ENCODE measurements around the gene COPS3. TPM values are rescaled to one million over a fixed set of nuclear protein-coding genes. Genes with fewer than 3 reads are reported as not detected.

COPS3 gene
- total RNA-seq, 1 experiment from 2014 or later, result 73.6 TPM

DNA sequence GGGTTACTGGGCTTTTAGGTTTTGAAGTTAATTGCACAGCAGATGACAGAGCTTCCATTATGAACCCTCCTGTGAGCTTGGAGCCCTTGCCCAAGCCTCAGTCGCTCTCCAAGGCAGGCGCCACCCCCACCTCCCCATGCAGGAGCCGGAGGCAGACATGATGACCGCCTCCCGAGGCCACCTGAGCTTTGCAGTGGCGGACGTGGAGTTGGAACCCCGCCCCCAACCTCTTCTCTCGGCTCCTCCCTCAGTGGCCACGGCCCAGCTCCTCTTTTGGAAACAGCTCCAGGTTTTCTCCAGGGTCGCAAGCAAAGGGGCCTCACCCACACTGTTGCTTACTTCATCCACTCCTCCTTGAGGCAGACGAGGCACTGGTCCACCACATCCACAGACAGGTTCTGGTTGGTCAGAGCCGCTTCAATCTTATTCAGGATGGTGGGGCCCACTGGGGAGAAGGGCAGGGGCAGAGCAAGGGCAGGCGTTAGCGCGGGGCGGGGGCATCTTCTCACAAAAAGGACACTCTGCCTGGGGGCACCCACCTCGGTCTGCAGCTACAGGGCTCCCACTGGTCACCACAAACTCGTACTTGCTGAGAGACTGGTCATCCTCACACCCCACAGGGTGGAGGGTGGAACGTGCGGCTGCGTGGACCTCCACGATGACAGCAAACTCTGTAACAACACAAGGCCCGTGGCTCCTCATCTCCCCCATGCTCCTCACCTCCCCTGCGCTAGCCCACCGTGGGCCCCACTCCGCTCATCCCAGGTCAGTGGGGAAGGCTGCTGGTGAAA, 66.2 kb downstream of the COPS3 start:
- CTCF ChIA-PET, result no interaction called here
- ATAC-seq, result no peak
- no peaks in the 10 kb centered on the region for H3K27me3 ChIP-seq (ENCODE audit: control insufficient read depth, insufficient read depth, low read length)
- TF ChIP-seq, protein P1, sequence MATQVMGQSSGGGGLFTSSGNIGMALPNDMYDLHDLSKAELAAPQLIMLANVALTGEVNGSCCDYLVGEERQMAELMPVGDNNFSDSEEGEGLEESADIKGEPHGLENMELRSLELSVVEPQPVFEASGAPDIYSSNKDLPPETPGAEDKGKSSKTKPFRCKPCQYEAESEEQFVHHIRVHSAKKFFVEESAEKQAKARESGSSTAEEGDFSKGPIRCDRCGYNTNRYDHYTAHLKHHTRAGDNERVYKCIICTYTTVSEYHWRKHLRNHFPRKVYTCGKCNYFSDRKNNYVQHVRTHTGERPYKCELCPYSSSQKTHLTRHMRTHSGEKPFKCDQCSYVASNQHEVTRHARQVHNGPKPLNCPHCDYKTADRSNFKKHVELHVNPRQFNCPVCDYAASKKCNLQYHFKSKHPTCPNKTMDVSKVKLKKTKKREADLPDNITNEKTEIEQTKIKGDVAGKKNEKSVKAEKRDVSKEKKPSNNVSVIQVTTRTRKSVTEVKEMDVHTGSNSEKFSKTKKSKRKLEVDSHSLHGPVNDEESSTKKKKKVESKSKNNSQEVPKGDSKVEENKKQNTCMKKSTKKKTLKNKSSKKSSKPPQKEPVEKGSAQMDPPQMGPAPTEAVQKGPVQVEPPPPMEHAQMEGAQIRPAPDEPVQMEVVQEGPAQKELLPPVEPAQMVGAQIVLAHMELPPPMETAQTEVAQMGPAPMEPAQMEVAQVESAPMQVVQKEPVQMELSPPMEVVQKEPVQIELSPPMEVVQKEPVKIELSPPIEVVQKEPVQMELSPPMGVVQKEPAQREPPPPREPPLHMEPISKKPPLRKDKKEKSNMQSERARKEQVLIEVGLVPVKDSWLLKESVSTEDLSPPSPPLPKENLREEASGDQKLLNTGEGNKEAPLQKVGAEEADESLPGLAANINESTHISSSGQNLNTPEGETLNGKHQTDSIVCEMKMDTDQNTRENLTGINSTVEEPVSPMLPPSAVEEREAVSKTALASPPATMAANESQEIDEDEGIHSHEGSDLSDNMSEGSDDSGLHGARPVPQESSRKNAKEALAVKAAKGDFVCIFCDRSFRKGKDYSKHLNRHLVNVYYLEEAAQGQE (IDR thresholded peaks at IDR 0.05; ENCODE audit: insufficient read depth in 1 of 2, low read depth in 2 of 2, low read length in 1 of 2), result no peak
- TF ChIP-seq SIN3A (IDR thresholded peaks at IDR 0.05; ENCODE audit: borderline replicate concordance, insufficient read depth, low read depth, low read length) (no peak), POLR2AphosphoS5 (IDR thresholded peaks at IDR 0.05; ENCODE audit: low read depth, low read length) (no peak), TCF7L2 (IDR thresholded peaks at IDR 0.05; ENCODE audit: low read depth, low read length) (no peak)
- intact Hi-C loops (cut with micrococcal nuclease; ENCODE audit: unreplicated experiment) (no loop called here), in situ Hi-C loops (cut with HindIII; ENCODE audit: low pct_unique_long_range_greater_than_20kb, low sequenced_read_pairs) (no loop called here)
- peaks cover 11% of the 10 kb centered on the region for H3K36me3 ChIP-seq (ENCODE audit: control insufficient read depth, insufficient read depth, low read length)
- POLR2A ChIA-PET, result interaction anchor here (0.5 kb wide), 1 partner anchor 359 kb away, joined by 7 read pairs; no protein-coding TSS in a partner anchor
- no peaks in the 10 kb centered on the region for H3K9me3 ChIP-seq (ENCODE audit: control insufficient read depth, insufficient read depth, low read depth, low read length)
- H3K4me1 ChIP-seq (ENCODE audit: control insufficient read depth, insufficient read depth, low read length), result no peaks in the 10 kb centered on the region
- H3K4me3 ChIP-seq (ENCODE audit: low read depth in 2 of 2, low read length in 2 of 2), result no peak overlapping the region
- DNase-seq (ENCODE audit: low read depth, low spot score), result no peak
- no peak overlapping the region for H3K27ac ChIP-seq (ENCODE audit: low read length)
- BruUV-seq (replicated peaks), result no TSS peak

DNA sequence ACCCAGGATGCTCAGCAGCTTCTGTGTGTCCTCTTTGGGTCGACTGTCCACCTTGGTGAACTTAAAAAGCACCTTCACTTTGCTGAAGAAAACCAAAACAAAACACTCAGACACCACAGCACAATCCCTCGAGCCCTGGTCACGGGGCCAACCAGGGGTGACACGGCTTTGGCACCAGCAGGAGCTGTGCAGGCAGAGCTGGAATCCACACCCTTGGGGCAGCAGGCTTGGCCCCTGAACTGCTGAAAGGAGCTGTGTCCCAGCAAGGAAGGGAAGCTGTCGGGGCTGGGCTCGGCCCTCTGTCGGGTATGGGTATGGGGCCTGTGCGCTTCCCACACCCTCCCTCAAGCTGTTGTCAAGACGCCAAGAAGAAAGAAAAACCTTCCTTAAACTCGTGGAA, 67.3 kb downstream of the COPS3 start:
- Histone ChIP-seq H3K9me3 (ENCODE audit: control insufficient read depth, insufficient read depth, low read depth, low read length) (no peaks in the 10 kb centered on the region), H3K27me3 (ENCODE audit: control insufficient read depth, insufficient read depth, low read length) (no peaks in the 10 kb centered on the region), H3K27ac (ENCODE audit: low read length) (no peak overlapping the region), H3K4me3 (ENCODE audit: low read depth in 2 of 2, low read length in 2 of 2) (no peak overlapping the region), H3K4me1 (ENCODE audit: control insufficient read depth, insufficient read depth, low read length) (no peaks in the 10 kb centered on the region), H3K36me3 (ENCODE audit: control insufficient read depth, insufficient read depth, low read length) (peaks cover 11% of the 10 kb centered on the region)
- POLR2A ChIA-PET, result interaction anchor here (0.6 kb wide), 1 partner anchor 42 kb away, joined by 3 read pairs; no protein-coding TSS in a partner anchor
- no TSS peak for BruUV-seq (replicated peaks)
- CTCF ChIA-PET, result no interaction called here
- no peak for DNase-seq (ENCODE audit: low read depth, low spot score)
- TF ChIP-seq POLR2AphosphoS5 (IDR thresholded peaks at IDR 0.05; ENCODE audit: low read depth, low read length) (no peak), SIN3A (IDR thresholded peaks at IDR 0.05; ENCODE audit: borderline replicate concordance, insufficient read depth, low read depth, low read length) (no peak), TCF7L2 (IDR thresholded peaks at IDR 0.05; ENCODE audit: low read depth, low read length) (no peak)
- TF ChIP-seq, protein P1 (IDR thresholded peaks at IDR 0.05; ENCODE audit: insufficient read depth in 1 of 2, low read depth in 2 of 2, low read length in 1 of 2), result no peak
- intact Hi-C loops (cut with micrococcal nuclease; ENCODE audit: unreplicated experiment) (no loop called here), in situ Hi-C loops (cut with HindIII; ENCODE audit: low pct_unique_long_range_greater_than_20kb, low sequenced_read_pairs) (no loop called here)
- ATAC-seq, result no peak

Data from Panc1 (cell line).